Thoracic aorta (tissue), 2 donors: ENCODE data around the gene LIMD2. TPM values are rescaled to one million over a fixed set of nuclear protein-coding genes. Genes with fewer than 3 reads are reported as not detected.
"Not testable (repeated sequence)": the region's sequence is repeated elsewhere in the genome, so short reads cannot be mapped to it uniquely, and the experiment has no call there.

Experiments used
- ATAC-seq: fragments of 150-250 bp; one replicate; pipeline ENCODE4 v1.8.0; 2017; ENCODE audit warnings: low read depth; ENCODE audit not compliant: insufficient number of reproducible peaks, low FRiP score
- DNase-seq: peaks from one replicate; pipeline ENCODE4 v3.0.0-alpha.2; 2020; ENCODE audit warnings: low spot score
- H3K27ac ChIP-seq, 2 donors: fragments of 200-600 bp; sonication (generic); 1 replicate in 1 of 2; 2 replicates in 1 of 2; pipeline ENCODE4 v1.5.1; 2016; ENCODE audit warnings: mild to moderate bottlenecking in 2 of 2, moderate library complexity in 2 of 2
- H3K27me3 ChIP-seq: fragments of 200-600 bp; sonication (generic); replicated peaks from 2 replicates; pipeline ENCODE4 v1.6.0; 2016; ENCODE audit warnings: mild to moderate bottlenecking; ENCODE audit not compliant: insufficient read depth
- H3K36me3 ChIP-seq: fragments of 200-600 bp; sonication (generic); one replicate; pipeline ENCODE4 v1.5.1; 2016
- H3K4me1 ChIP-seq, 2 donors: fragments of 200-600 bp; sonication (generic); 1 replicate in 1 of 2; 2 replicates in 1 of 2; pipeline versions ENCODE4 v1.5.1 to v1.6.0; 2016; ENCODE audit warnings: low read depth in 2 of 2, mild to moderate bottlenecking in 1 of 2; ENCODE audit not compliant: control insufficient read depth in 1 of 2
- H3K4me3 ChIP-seq: fragments of 200-600 bp; sonication (generic); 2 replicates; pipeline ENCODE4 v1.5.1; 2016; ENCODE audit warnings: mild to moderate bottlenecking
- H3K9me3 ChIP-seq: fragments of 200-600 bp; sonication (generic); 2 replicates; pipeline ENCODE4 v1.5.1; 2016
- CTCF ChIP-seq: fragments of 200-600 bp; sonication (generic); IDR thresholded peaks from one replicate; pipeline ENCODE4 v1.5.1; 2019; ENCODE audit warnings: antibody characterized with exemption
- total RNA-seq, 2 donors: library from RNA; depleted of rRNA; stranded (reverse); fragments of >200 nt; gene quantifications; one replicate each; pipeline versions ENCODE4 v1.1.0 to v1.2.3, GENCODE V29; 2016

LIMD2 gene
- total RNA-seq, 2 donors from 2014 or later: 26.2 to 29.6 TPM

GRCh38 chr17:63735691-63736090, 35.8 kb upstream of the LIMD2 start:
- Histone ChIP-seq H3K4me3 (no peak overlapping the region), H3K27me3 (no peaks in the 10 kb centered on the region), H3K4me1 (peaks cover 6 to 7% of the 10 kb centered on the region in 2 donors), H3K36me3 (no peaks in the 10 kb centered on the region), H3K27ac (no peak overlapping the region), H3K9me3 (no peaks in the 10 kb centered on the region)
- ATAC-seq: no peak
- DNase-seq: no peak
- TF ChIP-seq CTCF: no peak

- peaks cover 0 to 22% of the 10 kb centered on the region in 2 donors for H3K4me1 ChIP-seq
- H3K27me3 ChIP-seq: no peaks in the 10 kb centered on the region
- H3K27ac ChIP-seq: no peak overlapping the region
- no peak for ATAC-seq
- H3K9me3 ChIP-seq: no peaks in the 10 kb centered on the region
- H3K36me3 ChIP-seq: peaks cover 3% of the 10 kb centered on the region
- H3K4me3 ChIP-seq: no peak overlapping the region
- DNase-seq: no peak
- no peak for TF ChIP-seq CTCF
Observed at GRCh38 chr17:63722403-63722802, 22.5 kb upstream of the LIMD2 start.

- not testable (repeated sequence) for H3K27me3 ChIP-seq, ATAC-seq, H3K27ac ChIP-seq, H3K36me3 ChIP-seq, DNase-seq, H3K9me3 ChIP-seq, H3K4me3 ChIP-seq
- peaks cover 0 to 22% of the 10 kb centered on the region in 2 donors for H3K4me1 ChIP-seq
Observed at GRCh38 chr17:63720194-63720593, 20.3 kb upstream of the LIMD2 start.

GRCh38 chr17:63718988-63719387, 19.1 kb upstream of the LIMD2 start:
- Histone ChIP-seq H3K4me3 (no peak overlapping the region), H3K27me3 (no peaks in the 10 kb centered on the region), H3K27ac (peak overlapping the region in 1 of 2 donors; percentile 2), H3K36me3 (peaks cover 3% of the 10 kb centered on the region), H3K4me1 (peaks cover 0 to 22% of the 10 kb centered on the region in 2 donors), H3K9me3 (no peaks in the 10 kb centered on the region)
- ATAC-seq (no peak), DNase-seq (no peak)
- TF ChIP-seq CTCF: no peak

GRCh38 chr17:63716426-63716825, 16.5 kb upstream of the LIMD2 start:
- Histone ChIP-seq H3K36me3 (peaks cover 13% of the 10 kb centered on the region), H3K27ac (no peak overlapping the region), H3K9me3 (no peaks in the 10 kb centered on the region), H3K27me3 (no peaks in the 10 kb centered on the region), H3K4me3 (no peak overlapping the region), H3K4me1 (peaks cover 0 to 10% of the 10 kb centered on the region in 2 donors)
- TF ChIP-seq CTCF: no peak
- ATAC-seq (no peak), DNase-seq (no peak)
